Measurements from ENCODE around the gene TBX4.

Gene TBX4

DNA sequence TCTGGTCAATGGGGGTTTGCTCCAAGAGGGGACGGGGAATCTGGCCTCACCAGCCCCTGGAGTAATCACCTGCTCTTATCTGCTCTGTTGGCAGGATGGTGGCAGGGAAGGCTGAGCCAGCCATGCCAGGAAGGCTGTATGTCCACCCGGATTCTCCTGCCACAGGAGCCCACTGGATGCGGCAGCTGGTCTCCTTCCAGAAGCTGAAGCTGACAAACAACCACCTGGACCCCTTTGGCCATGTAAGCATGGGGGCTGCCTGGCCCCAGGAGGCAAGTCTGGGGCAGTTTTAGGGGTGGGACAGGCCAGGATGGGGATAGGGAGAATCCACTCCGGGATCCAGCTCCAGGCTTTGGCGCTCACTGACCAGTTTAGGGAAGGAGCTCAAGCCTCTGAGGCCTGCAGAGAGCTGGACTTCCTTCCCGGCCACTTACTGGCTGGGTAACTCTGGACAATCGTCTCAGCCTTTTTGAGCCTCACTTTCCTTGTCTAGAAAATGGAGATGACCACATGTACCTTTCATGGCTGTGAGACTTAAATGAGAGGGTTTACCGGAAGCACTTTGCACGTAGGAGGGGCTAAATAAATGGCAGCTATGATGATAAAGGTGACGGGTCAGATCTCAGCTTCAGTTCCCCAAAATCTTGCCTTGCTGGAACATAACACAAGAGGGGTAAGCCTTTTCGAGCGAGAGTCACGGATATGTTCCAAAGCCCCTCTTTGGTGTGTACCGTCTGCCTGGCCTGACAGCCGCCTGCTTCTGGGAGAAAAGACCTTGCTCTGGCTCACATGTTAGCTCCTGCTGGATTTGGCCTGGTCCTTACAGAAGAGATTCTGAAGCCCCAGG, 15.4 kb downstream of the TBX4 start:
- DNase-seq, result no peak

DNA sequence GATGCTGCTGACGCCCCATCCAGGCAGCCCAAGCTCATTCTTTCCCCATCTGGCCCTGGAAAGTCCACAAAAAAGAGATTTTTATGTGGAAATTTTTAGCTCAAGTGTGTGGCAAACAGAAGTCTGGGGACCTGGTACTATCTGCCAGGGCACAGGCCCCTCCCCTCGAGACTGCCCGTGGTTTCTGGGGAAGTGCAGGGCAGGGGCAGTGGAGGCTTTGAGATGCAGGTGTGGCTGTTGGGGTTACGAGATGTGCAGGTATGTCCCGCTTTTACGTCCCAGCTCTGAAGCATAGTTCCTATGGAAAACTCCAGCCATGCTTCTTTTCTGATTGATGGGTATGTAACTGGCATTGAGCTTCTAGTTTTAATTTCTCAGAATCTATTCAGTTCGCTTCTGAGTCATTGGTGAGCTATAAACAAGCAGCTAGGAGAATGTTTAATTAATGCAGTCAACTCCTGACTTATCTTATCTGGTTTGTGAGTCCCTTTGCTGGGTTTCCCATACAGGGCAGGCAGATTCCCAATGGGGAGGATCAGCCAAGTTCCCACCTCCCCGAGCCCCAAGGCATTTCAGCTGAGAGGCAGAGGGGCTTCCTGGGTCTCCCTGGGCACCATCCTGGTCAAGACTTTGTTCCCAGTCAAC, 16.2 kb downstream of the TBX4 start:
- DNase-seq, result no peak

- no peak for DNase-seq
Observed at GRCh38 chr17:61469474-61469873, 17.3 kb downstream of the TBX4 start.

- DNase-seq, result no peak
Observed at GRCh38 chr17:61469949-61470348, 17.7 kb downstream of the TBX4 start.

DNA sequence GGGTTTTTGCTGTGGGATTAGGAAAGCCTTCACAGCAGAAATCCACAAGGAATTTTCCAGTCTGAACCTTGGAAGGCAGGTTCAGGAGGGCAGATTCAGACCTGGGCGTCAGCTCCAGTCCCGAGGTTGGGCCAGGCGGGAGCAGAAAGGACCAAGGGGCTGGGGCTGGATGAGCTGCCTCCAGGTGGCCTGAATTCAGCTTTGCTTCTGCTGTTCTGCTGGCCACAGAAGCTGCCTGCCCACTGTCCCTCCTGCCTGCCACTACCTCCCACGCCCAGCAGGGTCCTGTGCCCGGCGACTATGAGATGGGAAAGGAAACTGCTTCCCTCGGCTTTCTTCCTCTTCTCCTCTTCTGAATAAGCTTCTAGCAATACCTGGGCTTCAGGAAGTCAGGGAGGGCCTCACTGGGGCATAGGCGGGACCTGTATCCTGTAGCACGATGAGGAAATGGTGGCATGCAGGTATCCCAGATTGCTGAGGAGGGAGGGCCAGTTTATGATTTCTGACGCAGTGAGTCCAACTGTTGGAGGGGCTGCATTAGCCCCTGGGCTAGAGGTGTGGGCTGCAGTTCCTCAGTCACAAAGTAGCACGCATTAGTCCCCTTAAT, 18.4 kb downstream of the TBX4 start:
- no peak for DNase-seq

DNA sequence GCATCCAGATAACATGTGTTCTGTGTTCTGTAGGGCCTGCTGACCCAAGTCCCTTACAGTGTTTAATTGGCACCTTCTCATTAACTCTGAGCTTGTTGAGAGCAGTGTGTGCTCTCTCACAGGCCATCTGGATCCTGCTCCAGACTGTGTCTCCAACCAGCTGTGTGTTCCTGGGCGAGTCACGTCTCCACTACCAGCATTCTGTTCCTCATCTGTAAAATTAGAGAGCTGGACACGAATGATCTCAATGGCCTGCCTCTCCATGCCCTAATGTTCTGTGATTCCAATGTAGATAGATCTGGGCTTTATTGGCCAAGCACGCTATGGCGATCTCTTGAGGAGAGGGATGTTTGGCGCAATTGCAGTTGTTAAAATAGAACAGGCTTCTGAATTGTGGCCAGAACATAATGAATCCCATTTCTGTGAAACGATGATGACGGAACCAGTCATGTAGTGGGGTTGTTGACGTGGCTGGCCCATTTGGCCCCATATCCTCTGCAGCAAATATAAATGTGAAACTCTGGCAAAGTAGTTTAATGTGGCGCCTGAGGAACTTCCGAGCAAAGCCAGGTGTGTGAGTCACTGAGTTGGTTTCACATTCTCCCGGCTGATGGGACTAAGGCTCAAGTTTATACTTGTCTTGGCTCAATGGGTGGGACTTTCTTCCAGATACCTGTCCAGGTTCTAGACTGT, 22.2 kb downstream of the TBX4 start:
- no peak for DNase-seq

DNA sequence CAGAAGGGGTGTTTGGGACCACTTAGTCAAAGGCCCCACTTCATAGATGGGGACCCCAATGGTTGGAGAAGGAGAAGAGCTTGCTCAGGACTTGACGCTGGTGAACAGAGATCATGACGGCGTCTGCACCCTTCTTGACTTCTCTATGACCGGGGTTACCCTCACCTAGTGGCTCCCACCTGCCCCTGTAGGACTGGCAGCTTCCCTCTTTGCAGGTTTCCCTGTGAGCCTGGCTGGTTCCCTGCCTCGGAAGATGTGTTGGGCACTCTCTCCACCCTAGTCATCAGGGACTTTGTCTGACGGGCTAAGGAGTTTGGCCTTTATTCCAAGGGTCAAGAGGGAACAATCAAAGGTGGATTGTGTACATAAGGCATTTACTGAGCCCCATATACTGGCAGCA, 22.7 kb downstream of the TBX4 start:
- DNase-seq, result no peak

GRCh38 chr17:61475726-61476125, 23.5 kb downstream of the TBX4 start:
- no peak for DNase-seq

- DNase-seq, result no peak
Observed at GRCh38 chr17:61476476-61477203, 24.4 kb downstream of the TBX4 start.

GRCh38 chr17:61477204-61477834, 25.1 kb downstream of the TBX4 start:
- DNase-seq, result no peak

DNA sequence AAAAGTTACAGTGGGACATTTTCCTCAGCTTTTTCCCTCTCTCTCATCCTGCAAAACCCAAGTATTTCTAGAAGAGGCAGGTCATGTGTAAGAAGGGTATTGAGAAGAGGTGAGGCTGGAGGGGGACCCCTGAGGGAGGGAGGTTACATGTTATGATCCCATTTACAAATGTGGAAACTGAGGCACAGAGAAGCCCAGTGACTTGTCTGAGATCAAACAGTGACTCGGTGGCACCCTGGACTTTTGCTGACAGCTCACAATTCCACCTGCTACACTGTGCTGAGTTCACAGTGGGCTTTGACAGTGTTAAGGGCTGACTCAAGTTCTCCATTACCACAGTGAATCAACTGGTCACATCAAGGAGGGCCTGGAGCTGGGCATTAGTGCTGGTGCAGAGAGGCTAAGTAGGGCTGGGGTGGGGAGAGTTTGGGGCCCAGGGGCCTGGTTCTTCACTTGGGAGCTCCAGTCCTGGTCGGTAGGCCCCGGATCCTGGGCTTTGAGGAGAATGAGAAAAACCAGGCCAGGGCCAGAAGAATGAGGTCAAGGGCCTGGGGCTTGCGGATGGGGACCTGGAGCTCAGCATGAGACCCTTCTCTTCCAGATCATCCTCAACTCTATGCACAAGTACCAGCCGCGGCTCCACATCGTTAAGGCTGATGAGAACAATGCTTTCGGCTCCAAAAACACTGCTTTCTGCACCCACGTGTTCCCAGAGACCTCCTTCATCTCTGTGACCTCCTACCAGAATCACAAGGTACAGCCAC, 26.0 kb downstream of the TBX4 start:
- DNase-seq, result no peak

- no peak for DNase-seq
Observed at GRCh38 chr17:61478790-61479492, 26.7 kb downstream of the TBX4 start.

DNA sequence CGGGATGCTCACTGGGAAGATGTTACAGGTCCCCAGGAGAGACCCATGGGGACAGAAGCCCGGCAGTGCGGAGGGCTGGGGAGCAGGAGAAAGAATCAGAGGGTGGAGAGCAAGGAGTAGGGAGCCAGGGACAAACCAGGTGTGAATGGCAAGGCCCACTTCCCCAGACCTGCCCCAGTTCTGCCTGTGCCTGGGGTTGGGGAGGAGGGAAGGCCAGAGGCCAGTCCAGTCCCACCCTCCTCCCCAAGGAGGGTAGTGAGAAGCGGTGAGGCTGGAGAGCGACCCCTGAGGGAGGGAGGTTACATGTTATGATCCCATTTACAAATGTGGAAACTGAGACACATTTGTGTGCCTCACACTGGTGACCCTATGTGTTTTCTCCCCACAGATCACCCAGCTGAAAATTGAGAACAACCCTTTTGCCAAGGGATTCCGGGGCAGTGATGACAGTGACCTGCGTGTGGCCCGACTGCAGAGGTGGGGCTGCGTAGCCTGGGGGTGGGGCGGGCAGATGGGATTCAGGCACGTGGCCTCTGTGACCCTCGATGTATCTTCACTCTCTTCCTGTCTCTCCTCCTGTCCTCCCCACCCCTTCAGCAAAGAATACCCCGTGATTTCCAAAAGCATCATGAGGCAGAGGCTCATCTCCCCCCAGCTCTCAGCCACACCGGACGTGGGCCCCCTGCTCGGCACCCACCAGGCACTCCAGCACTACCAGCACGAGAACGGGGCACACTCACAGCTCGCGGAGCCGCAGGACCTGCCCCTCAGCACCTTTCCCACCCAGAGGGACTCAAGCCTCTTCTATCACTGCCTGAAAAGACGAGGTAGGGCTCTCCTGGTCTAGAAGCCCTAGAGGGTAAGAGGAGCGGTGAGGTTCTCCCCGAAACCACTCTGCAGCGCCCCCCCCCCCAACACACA, 27.5 kb downstream of the TBX4 start:
- no peak for DNase-seq

- no peak for DNase-seq
Observed at GRCh38 chr17:61480414-61480807, 28.2 kb downstream of the TBX4 start.

GRCh38 chr17:61481421-61481820, 29.2 kb downstream of the TBX4 start:
- no peak for DNase-seq

DNA sequence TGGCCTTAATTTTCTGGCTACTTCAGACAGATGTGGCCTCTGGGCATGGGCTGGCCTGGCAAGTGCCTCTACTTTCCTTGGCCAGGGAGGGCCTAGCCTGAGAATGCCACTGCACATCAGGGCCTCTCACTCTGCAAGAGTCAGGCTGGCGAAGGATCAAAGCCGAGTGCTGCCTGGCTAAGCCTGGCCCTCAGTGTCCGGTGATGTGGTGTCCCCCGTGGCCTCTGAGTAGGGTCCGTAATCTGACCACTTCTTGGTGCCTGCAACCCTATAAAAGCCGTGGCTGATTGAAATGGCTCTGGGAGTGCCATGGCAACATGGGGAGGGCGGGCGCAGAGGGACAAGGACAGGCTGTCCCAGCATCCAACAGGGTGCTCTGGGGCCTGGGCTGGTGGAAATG, 30.2 kb downstream of the TBX4 start:
- DNase-seq, result no peak

GRCh38 chr17:61483778-61484116, 31.5 kb downstream of the TBX4 start:
- DNase-seq, result peak; percentile 73

DNA sequence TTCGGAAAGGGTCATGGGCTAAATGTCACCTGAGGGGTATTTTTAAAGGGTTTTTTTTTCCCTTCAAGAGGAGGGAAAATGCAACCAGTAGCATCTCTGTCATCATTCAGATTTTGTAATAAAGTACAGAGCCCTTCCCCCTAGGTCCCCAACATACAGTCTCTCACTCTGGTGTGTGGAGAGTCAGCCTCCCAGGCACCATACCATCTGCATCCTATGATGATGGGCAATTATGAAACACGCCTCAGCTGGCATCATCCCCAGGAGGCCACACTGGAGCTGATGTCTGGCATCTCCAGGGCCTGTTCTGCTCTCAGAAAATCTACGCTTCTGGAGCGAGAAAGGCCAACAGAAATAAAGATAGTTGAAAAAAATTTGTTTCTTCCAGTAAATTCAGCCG, 32.0 kb downstream of the TBX4 start:
- peak; percentile 90 for DNase-seq

GRCh38 chr17:61485067-61485775, 33.0 kb downstream of the TBX4 start:
- DNase-seq, result no peak

Measured in NCI-H2171 (cell line).